ENCODE measurements around the gene MUCL3.

GRCh38 chr6:31002471-31002870, 61.7 kb downstream of the MUCL3 start:
- no peak for TF ChIP-seq CTCF (IDR thresholded peaks at IDR 0.05)
- TF ChIP-seq POLR2AphosphoS5 (IDR thresholded peaks at IDR 0.05), result no peak

Data from gastroesophageal sphincter (tissue), 3 donors.